ENCODE data around the gene C2CD3.
"Not testable (repeated sequence)": the region's sequence is repeated elsewhere in the genome, so short reads cannot be mapped to it uniquely, and the experiment has no call there.

The C2CD3 gene

GRCh38 chr11:74077193-74077592 is 93.6 kb downstream of the C2CD3 start:
- H3K4me3 ChIP-seq (ENCODE audit: low read depth, low read length) = no peak overlapping the region
- no peak for TF ChIP-seq CTCF (IDR thresholded peaks at IDR 0.05; ENCODE audit: low read depth, low read length)

GRCh38 chr11:74072721-74073120 is 98.1 kb downstream of the C2CD3 start:
- TF ChIP-seq CTCF (IDR thresholded peaks at IDR 0.05; ENCODE audit: low read depth, low read length) = no peak
- no peak overlapping the region for H3K4me3 ChIP-seq (ENCODE audit: low read depth, low read length)

DNA sequence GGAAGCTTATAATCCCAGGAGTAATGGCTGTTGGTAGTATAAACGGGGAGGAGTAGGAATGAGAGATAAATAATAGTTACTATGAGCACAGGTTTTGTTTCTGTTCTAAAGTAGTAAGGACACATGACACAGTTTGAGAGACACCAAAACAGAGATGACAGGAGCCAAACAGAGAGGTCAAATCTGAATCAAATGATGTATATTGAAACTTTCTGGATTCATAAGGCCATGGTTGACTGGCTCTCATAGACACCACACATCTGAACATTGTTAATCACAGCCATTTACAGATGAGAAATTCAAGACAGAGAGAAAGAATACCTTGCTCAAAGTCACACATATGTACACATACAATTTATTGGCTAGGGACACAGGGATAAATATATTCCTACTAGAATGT is 98.5 kb downstream of the C2CD3 start:
- no peak overlapping the region for H3K4me3 ChIP-seq (ENCODE audit: low read depth, low read length)
- no peak for TF ChIP-seq CTCF (IDR thresholded peaks at IDR 0.05; ENCODE audit: low read depth, low read length)

GRCh38 chr11:74070723-74071492 is 99.9 kb downstream of the C2CD3 start:
- no peak overlapping the region for H3K4me3 ChIP-seq (ENCODE audit: low read depth, low read length)
- TF ChIP-seq CTCF (IDR thresholded peaks at IDR 0.05; ENCODE audit: low read depth, low read length) = no peak

GRCh38 chr11:74069146-74070046 is 101.4 kb downstream of the C2CD3 start:
- TF ChIP-seq CTCF (IDR thresholded peaks at IDR 0.05; ENCODE audit: low read depth, low read length) = no peak
- H3K4me3 ChIP-seq (ENCODE audit: low read depth, low read length) = no peak overlapping the region

DNA sequence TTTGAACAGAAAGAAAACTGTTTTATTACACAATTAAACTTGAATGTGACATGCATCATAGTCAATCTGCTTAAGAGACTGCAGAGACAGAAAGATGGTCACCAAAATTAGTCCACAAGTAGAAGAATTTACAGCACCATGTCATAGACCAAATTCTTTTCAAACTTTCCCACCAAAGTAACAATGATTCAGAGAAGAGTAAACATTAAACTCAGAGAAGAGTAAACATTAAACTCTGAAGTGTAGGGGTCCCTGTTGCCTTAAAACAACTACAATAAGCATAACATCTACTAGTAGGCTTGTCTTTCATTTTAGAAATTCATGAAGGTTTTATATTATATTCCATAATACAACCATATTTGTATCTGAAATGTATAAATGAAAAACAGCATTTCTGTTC is 104.1 kb downstream of the C2CD3 start:
- H3K4me3 ChIP-seq (ENCODE audit: low read depth, low read length) = not testable (repeated sequence)

DNA sequence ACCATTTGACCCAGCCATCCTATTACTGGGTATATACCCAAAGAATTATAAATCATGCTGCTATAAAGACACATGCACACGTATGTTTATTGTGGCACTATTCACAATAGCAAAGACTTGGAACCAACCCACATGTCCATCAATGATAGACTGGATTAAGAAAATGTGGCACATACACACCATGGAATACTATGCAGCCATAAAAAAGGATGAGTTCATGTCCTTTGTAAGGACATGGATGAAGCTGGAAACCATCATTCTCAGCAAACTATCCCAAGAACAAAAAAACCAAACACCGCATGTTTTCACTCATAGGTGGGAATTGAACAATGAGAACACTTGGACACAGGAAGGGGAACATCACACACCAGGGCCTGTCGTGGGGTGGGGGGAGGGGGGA is 105.3 kb downstream of the C2CD3 start:
- H3K4me3 ChIP-seq (ENCODE audit: low read depth, low read length) = not testable (repeated sequence)

DNA sequence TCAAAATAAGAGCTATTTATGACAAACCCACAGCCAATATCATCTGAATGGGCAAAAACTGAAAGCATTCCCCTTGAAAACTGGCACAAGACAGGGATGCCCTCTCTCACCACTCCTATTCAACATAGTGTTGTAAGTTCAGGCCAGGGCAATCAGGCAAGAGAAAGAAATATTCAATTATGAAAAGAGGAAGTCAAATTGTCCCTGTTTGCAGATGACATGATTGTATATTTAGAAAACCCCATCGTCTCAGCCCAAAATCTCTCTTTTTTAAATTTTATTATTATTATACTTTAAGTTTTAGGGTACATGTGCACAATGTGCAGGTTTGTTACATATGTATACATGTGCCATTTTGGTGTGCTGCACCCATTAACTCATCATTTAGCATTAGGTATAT is 107.2 kb downstream of the C2CD3 start:
- H3K4me3 ChIP-seq (ENCODE audit: low read depth, low read length) = not testable (repeated sequence)

- not testable (repeated sequence) for H3K4me3 ChIP-seq (ENCODE audit: low read depth, low read length)
Observed at GRCh38 chr11:74061599-74061998, 109.2 kb downstream of the C2CD3 start.

Measured in WI38 (cell line).